ENCODE measurements around the gene ARHGEF11. TPM values are rescaled to one million over a fixed set of nuclear protein-coding genes. Genes with fewer than 3 reads are reported as not detected.

The ARHGEF11 gene
- total RNA-seq, 1 donor from 2014 or later = 43.5 TPM

DNA sequence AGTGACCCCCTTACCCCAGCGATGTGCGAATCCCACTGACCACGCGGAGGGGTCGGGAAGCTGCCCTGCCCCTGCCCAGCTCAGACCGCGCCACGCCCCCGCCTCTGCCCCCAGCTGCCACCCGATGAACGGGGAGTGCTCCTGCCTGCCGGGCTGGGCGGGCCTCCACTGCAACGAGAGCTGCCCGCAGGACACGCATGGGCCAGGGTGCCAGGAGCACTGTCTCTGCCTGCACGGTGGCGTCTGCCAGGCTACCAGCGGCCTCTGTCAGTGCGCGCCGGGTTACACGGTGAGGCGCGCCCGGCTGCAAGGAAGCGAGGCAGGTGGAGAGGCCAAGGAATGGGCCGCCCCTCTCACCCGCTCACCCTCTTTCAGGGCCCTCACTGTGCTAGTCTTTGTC is 137.0 kb downstream of the ARHGEF11 start:
- Histone ChIP-seq H3K36me3 (peaks cover 23 to 38% of the 10 kb centered on the region in 2 donors), H3K27ac (no peak overlapping the region), H3K4me1 (no peaks in the 10 kb centered on the region), H3K27me3 (no peaks in the 10 kb centered on the region), H3K9me3 (no peaks in the 10 kb centered on the region), H3K4me3 (no peak overlapping the region)
- TF ChIP-seq, protein P1, sequence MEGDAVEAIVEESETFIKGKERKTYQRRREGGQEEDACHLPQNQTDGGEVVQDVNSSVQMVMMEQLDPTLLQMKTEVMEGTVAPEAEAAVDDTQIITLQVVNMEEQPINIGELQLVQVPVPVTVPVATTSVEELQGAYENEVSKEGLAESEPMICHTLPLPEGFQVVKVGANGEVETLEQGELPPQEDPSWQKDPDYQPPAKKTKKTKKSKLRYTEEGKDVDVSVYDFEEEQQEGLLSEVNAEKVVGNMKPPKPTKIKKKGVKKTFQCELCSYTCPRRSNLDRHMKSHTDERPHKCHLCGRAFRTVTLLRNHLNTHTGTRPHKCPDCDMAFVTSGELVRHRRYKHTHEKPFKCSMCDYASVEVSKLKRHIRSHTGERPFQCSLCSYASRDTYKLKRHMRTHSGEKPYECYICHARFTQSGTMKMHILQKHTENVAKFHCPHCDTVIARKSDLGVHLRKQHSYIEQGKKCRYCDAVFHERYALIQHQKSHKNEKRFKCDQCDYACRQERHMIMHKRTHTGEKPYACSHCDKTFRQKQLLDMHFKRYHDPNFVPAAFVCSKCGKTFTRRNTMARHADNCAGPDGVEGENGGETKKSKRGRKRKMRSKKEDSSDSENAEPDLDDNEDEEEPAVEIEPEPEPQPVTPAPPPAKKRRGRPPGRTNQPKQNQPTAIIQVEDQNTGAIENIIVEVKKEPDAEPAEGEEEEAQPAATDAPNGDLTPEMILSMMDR (IDR thresholded peaks at IDR 0.05) = no peak
- DNase-seq (ENCODE audit: low spot score in 2 of 2) = no peak
- intact Hi-C loops (cut with DNase I) = no loop called here

DNA sequence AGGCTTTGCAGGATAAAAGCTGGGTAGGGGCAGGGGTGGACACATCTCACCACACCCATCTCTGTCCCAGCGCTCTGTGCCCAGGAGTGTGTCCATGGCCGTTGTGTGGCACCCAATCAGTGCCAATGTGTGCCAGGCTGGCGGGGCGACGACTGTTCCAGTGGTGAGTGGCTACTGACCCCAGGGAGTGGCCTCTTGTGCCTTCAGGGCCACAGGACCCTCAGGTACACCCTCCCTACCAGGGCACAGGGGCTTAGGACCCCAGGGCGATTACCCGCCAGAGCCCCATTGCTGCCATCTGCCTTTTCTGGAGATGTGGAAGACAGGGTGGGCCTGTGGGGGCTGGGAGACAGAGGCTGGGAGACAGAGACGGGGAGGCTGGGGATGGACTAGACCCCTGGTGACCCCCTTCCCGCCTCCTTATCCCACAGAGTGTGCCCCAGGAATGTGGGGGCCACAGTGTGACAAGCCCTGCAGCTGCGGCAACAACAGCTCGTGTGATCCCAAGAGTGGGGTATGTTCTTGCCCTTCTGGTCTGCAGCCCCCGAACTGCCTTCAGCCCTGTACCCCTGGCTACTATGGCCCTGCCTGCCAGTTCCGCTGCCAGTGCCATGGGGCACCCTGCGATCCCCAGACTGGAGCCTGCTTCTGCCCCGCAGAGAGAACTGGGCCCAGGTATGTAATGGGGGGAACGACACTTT is 139.2 kb downstream of the ARHGEF11 start:
- TF ChIP-seq, protein P1 (IDR thresholded peaks at IDR 0.05) = no peak
- peaks cover 23 to 34% of the 10 kb centered on the region in 2 donors for H3K36me3 ChIP-seq
- H3K4me3 ChIP-seq = no peak overlapping the region
- no peaks in the 10 kb centered on the region for H3K4me1 ChIP-seq
- H3K9me3 ChIP-seq = no peaks in the 10 kb centered on the region
- intact Hi-C loops (cut with DNase I) = no loop called here
- H3K27me3 ChIP-seq = no peaks in the 10 kb centered on the region
- no peak for DNase-seq (ENCODE audit: low spot score in 2 of 2)
- no peak overlapping the region for H3K27ac ChIP-seq

DNA sequence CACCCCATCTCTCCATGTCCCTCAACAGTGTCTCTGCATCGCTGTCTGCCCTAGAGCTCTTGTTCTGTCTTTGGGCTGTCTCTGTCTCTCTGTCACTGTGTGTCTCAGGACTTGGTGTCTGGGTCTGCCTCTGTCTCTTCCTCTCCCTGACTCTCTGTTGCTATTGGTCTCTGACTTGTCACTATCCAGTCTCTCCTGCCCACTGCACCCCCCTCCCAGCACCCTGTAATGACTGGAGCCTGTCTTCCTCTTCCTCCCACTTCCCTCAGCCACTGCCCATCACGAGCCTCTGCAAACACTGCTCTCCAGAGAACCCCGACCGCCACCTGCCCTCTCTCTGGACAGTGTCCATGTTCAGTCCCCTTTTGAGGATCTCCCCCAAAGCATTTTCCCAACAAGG is 139.9 kb downstream of the ARHGEF11 start:
- Histone ChIP-seq H3K4me3 (no peak overlapping the region), H3K27me3 (no peaks in the 10 kb centered on the region), H3K9me3 (no peaks in the 10 kb centered on the region), H3K27ac (no peak overlapping the region), H3K4me1 (no peaks in the 10 kb centered on the region), H3K36me3 (peaks cover 23 to 34% of the 10 kb centered on the region in 2 donors)
- no peak for DNase-seq (ENCODE audit: low spot score in 2 of 2)
- intact Hi-C loops (cut with DNase I) = no loop called here
- TF ChIP-seq, protein P1 (IDR thresholded peaks at IDR 0.05) = no peak

DNA sequence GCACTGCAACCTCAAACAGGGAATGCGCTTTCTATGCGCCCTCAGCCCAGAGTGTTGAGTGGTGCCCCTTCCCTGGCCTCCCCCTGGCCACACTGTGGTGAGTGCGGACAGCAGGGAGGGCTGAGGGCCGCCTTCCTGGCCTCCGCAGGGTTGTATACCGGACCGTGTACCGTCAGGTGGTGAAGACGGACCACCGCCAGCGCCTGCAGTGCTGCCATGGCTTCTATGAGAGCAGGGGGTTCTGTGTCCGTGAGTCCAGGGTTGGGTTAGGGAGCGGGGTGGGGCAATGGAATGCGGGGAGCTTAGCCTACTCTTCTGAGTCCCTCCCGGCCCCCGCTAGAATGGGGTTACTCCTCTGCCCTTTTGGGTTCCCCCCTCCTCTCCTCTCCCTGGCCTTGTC is 140.4 kb downstream of the ARHGEF11 start:
- no peaks in the 10 kb centered on the region for H3K4me1 ChIP-seq
- TF ChIP-seq, protein P1 (IDR thresholded peaks at IDR 0.05) = no peak
- DNase-seq (ENCODE audit: low spot score in 2 of 2) = no peak
- peaks cover 23 to 34% of the 10 kb centered on the region in 2 donors for H3K36me3 ChIP-seq
- no peaks in the 10 kb centered on the region for H3K9me3 ChIP-seq
- H3K27me3 ChIP-seq = no peaks in the 10 kb centered on the region
- H3K4me3 ChIP-seq = no peak overlapping the region
- no peak overlapping the region for H3K27ac ChIP-seq
- intact Hi-C loops (cut with DNase I) = no loop called here

DNA sequence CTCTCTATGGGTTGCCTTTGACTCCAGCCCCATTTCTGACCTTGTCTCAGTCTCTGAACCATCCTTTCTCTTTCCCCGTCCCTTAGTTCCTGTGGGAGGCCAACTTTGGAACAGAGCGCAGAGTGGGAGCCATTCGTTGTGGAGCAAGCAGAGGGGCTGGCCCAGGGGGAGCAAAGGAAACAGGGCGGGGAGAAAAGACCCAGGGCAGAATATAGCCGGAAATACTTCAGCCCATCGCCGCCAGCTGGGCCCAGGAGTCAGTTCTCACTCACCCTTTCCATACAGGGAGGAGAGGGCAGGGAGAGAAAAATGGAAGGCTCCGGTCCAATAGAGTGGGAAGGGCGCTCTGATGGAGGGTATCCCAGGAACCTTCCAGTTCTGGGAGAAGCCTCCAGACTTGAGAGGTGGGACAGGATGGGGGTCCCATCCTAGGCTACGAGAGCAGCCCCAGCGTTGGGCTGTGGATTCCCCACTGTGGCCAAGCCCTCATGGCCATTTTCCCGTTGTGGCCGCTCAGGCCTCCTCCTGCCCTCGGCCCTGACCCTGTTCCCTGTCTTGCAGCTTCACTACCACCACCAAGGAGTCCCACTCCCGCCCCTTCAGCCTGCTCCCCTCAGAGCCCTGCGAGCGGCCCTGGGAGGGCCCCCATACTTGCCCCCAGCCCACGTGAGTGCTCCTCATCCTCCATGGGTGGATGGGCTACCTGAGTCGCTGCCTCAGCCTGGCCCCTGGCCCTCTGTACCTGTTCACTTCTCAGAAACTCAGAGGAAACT is 141.2 kb downstream of the ARHGEF11 start:
- no peak for DNase-seq (ENCODE audit: low spot score in 2 of 2)
- TF ChIP-seq, protein P1 (IDR thresholded peaks at IDR 0.05) = no peak
- intact Hi-C loops (cut with DNase I) = no loop called here
- Histone ChIP-seq H3K36me3 (peaks cover 18 to 27% of the 10 kb centered on the region in 2 donors), H3K27me3 (no peaks in the 10 kb centered on the region), H3K4me1 (no peaks in the 10 kb centered on the region), H3K9me3 (no peaks in the 10 kb centered on the region), H3K27ac (no peak overlapping the region), H3K4me3 (no peak overlapping the region)

All from ascending aorta (tissue), 2 donors.